ENCODE measurements around the gene ATG4C. TPM values are rescaled to one million over a fixed set of nuclear protein-coding genes. Genes with fewer than 3 reads are reported as not detected.
A peak's percentile ranks its signal among the peaks of the same experiment; 100 is the strongest.
"Not testable (repeated sequence)": the region's sequence is repeated elsewhere in the genome, so short reads cannot be mapped to it uniquely, and the experiment has no call there.

Gene ATG4C
- total RNA-seq, 4 donors from 2014 or later, result 2.5 to 5.8 (median 4.5) TPM

GRCh38 chr1:62774971-62775595, 8.8 kb upstream of the ATG4C start:
- ATAC-seq (no peak), DNase-seq (no peak)
- Histone ChIP-seq H3K4me1 (no peaks in the 10 kb centered on the region), H3K9me3 (no peaks in the 10 kb centered on the region), H3K27me3 (no peaks in the 10 kb centered on the region), H3K27ac (no peak overlapping the region), H3K36me3 (no peaks in the 10 kb centered on the region), H3K4me3 (no peak overlapping the region)
- intact Hi-C loops (cut with DNase I; ENCODE audit: low total_unique reads), result no loop called here
- in situ Hi-C loops (cut with MboI; ENCODE audit: low sequenced_read_pairs in 4 of 4), result loop anchor here in 1 of 4 donors (25.0 kb wide), 1 partner anchor 1038 kb away; the partner anchor contains the start of genes PATJ and TM2D1
- TF ChIP-seq CTCF (IDR thresholded peaks at IDR 0.05 in 4 of 5, conservative IDR thresholded peaks at IDR 0.05 in 1 of 5), result no peak
- TF ChIP-seq POLR2A (IDR thresholded peaks at IDR 0.05), result no peak

GRCh38 chr1:62778208-62778607, 5.7 kb upstream of the ATG4C start:
- Histone ChIP-seq H3K4me1 (no peaks in the 10 kb centered on the region), H3K27ac (no peak overlapping the region), H3K36me3 (no peaks in the 10 kb centered on the region), H3K27me3 (no peaks in the 10 kb centered on the region), H3K4me3 (no peak overlapping the region), H3K9me3 (no peaks in the 10 kb centered on the region)
- no peak for TF ChIP-seq POLR2A (IDR thresholded peaks at IDR 0.05)
- no peak for TF ChIP-seq CTCF (IDR thresholded peaks at IDR 0.05 in 4 of 5, conservative IDR thresholded peaks at IDR 0.05 in 1 of 5)
- ATAC-seq (no peak), DNase-seq (no peak)
- in situ Hi-C loops (cut with MboI; ENCODE audit: low sequenced_read_pairs in 4 of 4) (loop anchor here in 1 of 4 donors (25.0 kb wide), 1 partner anchor 1041 kb away; the partner anchor contains the start of genes PATJ and TM2D1), intact Hi-C loops (cut with DNase I; ENCODE audit: low total_unique reads) (no loop called here)

- no peak overlapping the region for H3K27ac ChIP-seq
- ATAC-seq (no peak), DNase-seq (no peak)
- no peak overlapping the region for H3K4me3 ChIP-seq
- TF ChIP-seq POLR2A (IDR thresholded peaks at IDR 0.05) (no peak), CTCF (IDR thresholded peaks at IDR 0.05 in 4 of 5, conservative IDR thresholded peaks at IDR 0.05 in 1 of 5) (no peak)
- no peaks in the 10 kb centered on the region for H3K9me3 ChIP-seq
- H3K27me3 ChIP-seq, result no peaks in the 10 kb centered on the region
- H3K4me1 ChIP-seq, result peaks cover 9 to 13% of the 10 kb centered on the region in 2 donors
- in situ Hi-C loops (cut with MboI; ENCODE audit: low sequenced_read_pairs in 4 of 4) (loop anchor here in 1 of 4 donors (25.0 kb wide), 1 partner anchor 1045 kb away; the partner anchor contains the start of genes PATJ and TM2D1), intact Hi-C loops (cut with DNase I; ENCODE audit: low total_unique reads) (no loop called here)
- no peaks in the 10 kb centered on the region for H3K36me3 ChIP-seq
Measured at GRCh38 chr1:62781841-62782543, 1.9 kb upstream of the ATG4C start.

- H3K36me3 ChIP-seq; intact Hi-C loops (cut with DNase I; ENCODE audit: low total_unique reads); ATAC-seq; H3K27ac ChIP-seq; H3K27me3 ChIP-seq; DNase-seq; H3K9me3 ChIP-seq: not testable (repeated sequence)
- peak overlapping the region in 3 of 4 donors; percentile 75 to 91 (median 86) for H3K4me3 ChIP-seq
- H3K4me1 ChIP-seq, result peaks cover 9 to 13% of the 10 kb centered on the region in 2 donors
- in situ Hi-C loops (cut with MboI; ENCODE audit: low sequenced_read_pairs in 4 of 4), result loop anchor here in 1 of 4 donors (25.0 kb wide), 1 partner anchor 1045 kb away; the partner anchor contains the start of genes PATJ and TM2D1
Measured at GRCh38 chr1:62782544-62783212, 1.3 kb upstream of the ATG4C start.

Measured in gastrocnemius medialis (tissue), 4 donors.